SU-DHL-6 (cell line): Measurements from ENCODE around the gene CHORDC1.

Source experiments
- EZH2phosphoT487 ChIP-seq: fragments of 200-600 bp; sonication (generic), shearing (Covaris generic); conservative IDR thresholded peaks from 2 replicates; pipeline ENCODE4 v1.6.1; 2018; ENCODE audit warnings: mild to moderate bottlenecking, antibody characterized with exemption, low read length, moderate library complexity, mixed read lengths
- TF ChIP-seq, protein P1 (sequence below): fragments of 200-600 bp; sonication (generic); IDR thresholded peaks from one replicate; pipeline ENCODE4 v1.5.1; 2017; ENCODE audit warnings: antibody characterized with exemption, mild to moderate bottlenecking, low read length, moderate library complexity; ENCODE audit not compliant: insufficient read depth, poor library complexity, severe bottlenecking

DNA sequence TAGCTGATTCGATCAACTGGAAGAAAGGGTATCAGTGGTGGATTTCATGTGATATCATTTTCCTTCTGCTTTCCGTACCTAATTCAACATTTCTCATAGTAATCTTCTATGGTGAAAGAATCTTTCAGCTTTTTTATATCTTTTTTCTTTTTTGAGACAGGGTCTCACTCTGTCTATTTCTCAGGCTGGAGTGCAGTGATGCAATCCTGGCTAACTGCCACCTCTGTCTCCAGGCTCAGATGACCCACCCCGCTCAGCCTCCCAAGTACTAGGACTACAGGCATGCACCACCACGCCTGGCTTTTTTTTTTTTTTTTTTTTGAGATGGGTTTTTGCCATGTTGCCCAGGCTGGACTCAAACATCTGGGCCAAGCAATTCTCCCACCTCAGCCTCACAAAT lies 18.6 kb upstream of the CHORDC1 start:
- TF ChIP-seq, protein P1, sequence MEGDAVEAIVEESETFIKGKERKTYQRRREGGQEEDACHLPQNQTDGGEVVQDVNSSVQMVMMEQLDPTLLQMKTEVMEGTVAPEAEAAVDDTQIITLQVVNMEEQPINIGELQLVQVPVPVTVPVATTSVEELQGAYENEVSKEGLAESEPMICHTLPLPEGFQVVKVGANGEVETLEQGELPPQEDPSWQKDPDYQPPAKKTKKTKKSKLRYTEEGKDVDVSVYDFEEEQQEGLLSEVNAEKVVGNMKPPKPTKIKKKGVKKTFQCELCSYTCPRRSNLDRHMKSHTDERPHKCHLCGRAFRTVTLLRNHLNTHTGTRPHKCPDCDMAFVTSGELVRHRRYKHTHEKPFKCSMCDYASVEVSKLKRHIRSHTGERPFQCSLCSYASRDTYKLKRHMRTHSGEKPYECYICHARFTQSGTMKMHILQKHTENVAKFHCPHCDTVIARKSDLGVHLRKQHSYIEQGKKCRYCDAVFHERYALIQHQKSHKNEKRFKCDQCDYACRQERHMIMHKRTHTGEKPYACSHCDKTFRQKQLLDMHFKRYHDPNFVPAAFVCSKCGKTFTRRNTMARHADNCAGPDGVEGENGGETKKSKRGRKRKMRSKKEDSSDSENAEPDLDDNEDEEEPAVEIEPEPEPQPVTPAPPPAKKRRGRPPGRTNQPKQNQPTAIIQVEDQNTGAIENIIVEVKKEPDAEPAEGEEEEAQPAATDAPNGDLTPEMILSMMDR, result no peak
- TF ChIP-seq EZH2phosphoT487, result no peak
